H1 (cell line): ENCODE measurements around the gene LGALS4. TPM values are rescaled to one million over a fixed set of nuclear protein-coding genes. Genes with fewer than 3 reads are reported as not detected.

Experiments
- CTCF ChIA-PET: fragments of 300-600 bp; sonication (Branson Sonifier 250); formaldehyde crosslinking; loops from one replicate; lab custom pipeline; 2021; ENCODE audit not compliant: partially characterized antibody; lab: Charles Lee
- POLR2A ChIA-PET: fragments of 300-600 bp; sonication (Branson Sonifier 250); formaldehyde crosslinking; loops from one replicate; lab custom pipeline; 2021; ENCODE audit warnings: inconsistent platforms; ENCODE audit not compliant: partially characterized antibody; lab: Charles Lee
- DNase-seq, 2 experiments: peaks; one replicate each; pipeline versions ENCODE4 v3.0.0 to v3.0.0-alpha.2; 2010 to 2022; ENCODE audit warnings: low spot score in 2 of 2, low read depth in 1 of 2, mixed read lengths in 1 of 2
- FAIRE-seq: peaks from 2 replicates; lab custom pipeline; 2011; peaks lifted over from hg19 to GRCh38; lab: Jason Lieb, UNC
- H2AFZ ChIP-seq: 2 replicates; pipeline ENCODE4 v1.8.1; 2012; ENCODE audit warnings: low read length, inconsistent platforms
- H2AK5ac ChIP-seq: 2 replicates; pipeline ENCODE4 v1.6.1; 2013; ENCODE audit warnings: low read depth, low read length
- H2BK120ac ChIP-seq: replicated peaks from 2 replicates; pipeline ENCODE3; 2013; ENCODE audit warnings: low read depth, low read length, inconsistent platforms
- H2BK12ac ChIP-seq: 2 replicates; pipeline ENCODE4 v1.6.1; 2013; ENCODE audit warnings: low read depth, low read length
- H2BK15ac ChIP-seq: 2 replicates; pipeline ENCODE4 v1.6.1; 2013; ENCODE audit warnings: low read length
- H2BK20ac ChIP-seq: 2 replicates; pipeline ENCODE4 v1.6.1; 2013; ENCODE audit warnings: low read length
- H2BK5ac ChIP-seq: 2 replicates; pipeline ENCODE4 v1.6.1; 2013; ENCODE audit warnings: low read depth, low read length
- H3K14ac ChIP-seq: 2 replicates; pipeline ENCODE4 v1.6.1; 2013; ENCODE audit warnings: inconsistent platforms; ENCODE audit not compliant: insufficient read length
- H3K18ac ChIP-seq: 2 replicates; pipeline ENCODE4 v1.6.1; 2013; ENCODE audit warnings: low read length; ENCODE audit errors: extremely low read depth
- H3K23ac ChIP-seq: 2 replicates; pipeline ENCODE4 v1.6.1; 2013; ENCODE audit warnings: inconsistent platforms; ENCODE audit not compliant: insufficient read length
- H3K23me2 ChIP-seq: 2 replicates; pipeline ENCODE4 v1.6.1; 2013; ENCODE audit warnings: low read depth, low read length
- H3K27ac ChIP-seq: 2 replicates; pipeline ENCODE4 v1.6.1; 2011; ENCODE audit warnings: low read depth, low read length, inconsistent platforms
- H3K27me3 ChIP-seq, 4 experiments: replicated peaks in 1 of 4; 1 replicate in 1 of 4; 2 replicates in 3 of 4; pipeline versions ENCODE4 v1.6.1 to v1.8.1; 2011 to 2013; ENCODE audit warnings: low read length in 3 of 4, mild to moderate bottlenecking in 3 of 4, inconsistent platforms in 2 of 4, mixed read lengths in 2 of 4, moderate library complexity in 1 of 4; ENCODE audit not compliant: control insufficient read depth in 3 of 4, insufficient read depth in 3 of 4; ENCODE audit errors: extremely low read depth in 1 of 4
- H3K36me3 ChIP-seq, 4 experiments: 2 replicates each; pipeline versions ENCODE4 v1.6.1 to v1.8.1; 2011 to 2013; ENCODE audit warnings: mild to moderate bottlenecking in 4 of 4, low read length in 3 of 4, moderate library complexity in 2 of 4, control low read depth in 1 of 4, inconsistent platforms in 1 of 4; ENCODE audit not compliant: insufficient read depth in 4 of 4, control insufficient read depth in 2 of 4
- H3K4ac ChIP-seq: replicated peaks from 2 replicates; pipeline ENCODE3; 2013; ENCODE audit warnings: low read length, low read depth, mixed read lengths, inconsistent platforms; ENCODE audit not compliant: insufficient read length
- H3K4me1 ChIP-seq, 4 experiments: replicated peaks in 1 of 4; 1 replicate in 1 of 4; 2 replicates in 3 of 4; pipeline versions ENCODE4 v1.6.1 to v1.8.1; 2011 to 2013; ENCODE audit warnings: low read length in 3 of 4, inconsistent platforms in 2 of 4, mixed read lengths in 1 of 4; ENCODE audit not compliant: insufficient read depth in 4 of 4, control insufficient read depth in 3 of 4
- H3K4me2 ChIP-seq, 2 experiments: 2 replicates each; pipeline versions ENCODE4 v1.6.1 to v1.8.1; 2011 to 2013; ENCODE audit warnings: low read depth in 2 of 2, low read length in 2 of 2, control low read depth in 1 of 2, inconsistent platforms in 1 of 2, mild to moderate bottlenecking in 1 of 2; ENCODE audit not compliant: insufficient read depth in 1 of 2
- H3K4me3 ChIP-seq, 4 experiments: fragments of 200-600, 300-600 bp in 1 of 4; sonication (generic), shearing (Covaris generic), sonication (Bioruptor Twin) in 1 of 4; 2 replicates each; pipeline versions ENCODE4 v1.5.1 to v1.8.1; 2011 to 2016; ENCODE audit warnings: low read length in 4 of 4, low read depth in 3 of 4, control low read depth in 2 of 4, inconsistent platforms in 2 of 4, mild to moderate bottlenecking in 2 of 4, mixed read lengths in 1 of 4, moderate library complexity in 1 of 4; ENCODE audit not compliant: insufficient read depth in 2 of 4; ENCODE audit errors: extremely low read depth in 1 of 4
- H3K56ac ChIP-seq: replicated peaks from 2 replicates; pipeline ENCODE3; 2013; ENCODE audit warnings: low read depth, mild to moderate bottlenecking, mixed read lengths, low read length, inconsistent platforms; ENCODE audit not compliant: insufficient read length
- H3K79me1 ChIP-seq: 2 replicates; pipeline ENCODE4 v1.6.1; 2013; ENCODE audit warnings: low read depth, low read length, control low read depth
- H3K79me2 ChIP-seq, 2 experiments: 2 replicates each; pipeline versions ENCODE4 v1.6.1 to v1.8.1; 2012 to 2013; ENCODE audit warnings: low read length in 2 of 2, mild to moderate bottlenecking in 2 of 2, inconsistent platforms in 1 of 2; ENCODE audit not compliant: insufficient read depth in 2 of 2, control insufficient read depth in 1 of 2
- H3K9ac ChIP-seq, 4 experiments: replicated peaks in 1 of 4; 1 replicate in 1 of 4; 2 replicates in 3 of 4; pipeline versions ENCODE4 v1.6.1 to v1.8.1; 2011 to 2013; ENCODE audit warnings: low read depth in 3 of 4, low read length in 3 of 4, control low read depth in 2 of 4, mild to moderate bottlenecking in 2 of 4, moderate library complexity in 2 of 4, inconsistent platforms in 1 of 4; ENCODE audit errors: extremely low read depth in 1 of 4
- H3K9me3 ChIP-seq, 2 experiments: 2 replicates each; pipeline versions ENCODE4 v1.6.1 to v1.8.1; 2012 to 2013; ENCODE audit warnings: mild to moderate bottlenecking in 2 of 2, moderate library complexity in 2 of 2, control low read depth in 1 of 2, inconsistent platforms in 1 of 2, low read depth in 1 of 2, low read length in 1 of 2, mixed read lengths in 1 of 2; ENCODE audit not compliant: insufficient read depth in 2 of 2
- H4K20me1 ChIP-seq, 2 experiments: replicated peaks in 1 of 2; 2 replicates each; pipeline versions ENCODE3 to v1.8.1; 2011 to 2013; ENCODE audit warnings: inconsistent platforms in 2 of 2, low read length in 2 of 2, mild to moderate bottlenecking in 1 of 2; ENCODE audit not compliant: insufficient read depth in 2 of 2, control insufficient read depth in 1 of 2
- H4K5ac ChIP-seq: 2 replicates; pipeline ENCODE4 v1.6.1; 2013; ENCODE audit warnings: low read length, low read depth, mixed read lengths, inconsistent platforms; ENCODE audit not compliant: insufficient read length
- H4K8ac ChIP-seq: 2 replicates; pipeline ENCODE4 v1.8.0; 2013; ENCODE audit warnings: mild to moderate bottlenecking, moderate library complexity, low read length, inconsistent platforms; ENCODE audit not compliant: insufficient read depth; ENCODE audit errors: extremely low read depth
- H4K91ac ChIP-seq: replicated peaks from 2 replicates; pipeline ENCODE3; 2013; ENCODE audit warnings: low read length, mixed read lengths, inconsistent platforms; ENCODE audit not compliant: insufficient read length
- ASH2L ChIP-seq: fragments of 200-600, 300-600 bp; sonication (generic); IDR thresholded peaks from one replicate; pipeline ENCODE4 v1.7.1; 2017; ENCODE audit warnings: low read length
- CHD2 ChIP-seq: IDR thresholded peaks from 2 replicates; pipeline ENCODE4 v1.6.1; 2012; ENCODE audit warnings: low read length, improper control_type of control experiment
- CTBP2 ChIP-seq: IDR thresholded peaks from 2 replicates; pipeline ENCODE4 v1.7.0; 2011; ENCODE audit warnings: borderline replicate concordance, mild to moderate bottlenecking, moderate library complexity, mixed read lengths, low read length; ENCODE audit not compliant: insufficient read depth, insufficient read length
- JUND ChIP-seq: IDR thresholded peaks from 2 replicates; pipeline ENCODE4 v1.6.1; 2011; ENCODE audit warnings: mild to moderate bottlenecking, improper control_type of control experiment, low read length
- MAFK ChIP-seq: IDR thresholded peaks from 2 replicates; pipeline ENCODE4 v1.6.1; 2012; ENCODE audit warnings: low read depth, mild to moderate bottlenecking, improper control_type of control experiment, low read length
- MAX ChIP-seq: IDR thresholded peaks from 2 replicates; pipeline ENCODE4 v1.6.1; 2012; ENCODE audit warnings: inconsistent platforms
- NRF1 ChIP-seq: IDR thresholded peaks from 2 replicates; pipeline ENCODE4 v1.6.1; 2011; ENCODE audit warnings: mild to moderate bottlenecking, low read depth, low read length, improper control_type of control experiment
- POLR2A ChIP-seq, 2 experiments: IDR thresholded peaks; 1 replicate in 1 of 2; 2 replicates in 1 of 2; pipeline ENCODE4 v1.6.1; 2011; ENCODE audit warnings: low read depth in 2 of 2, low read length in 2 of 2, mild to moderate bottlenecking in 2 of 2; ENCODE audit errors: control extremely low read depth in 1 of 2
- RFX5 ChIP-seq: IDR thresholded peaks from 2 replicates; pipeline ENCODE4 v1.6.1; 2011; ENCODE audit warnings: low read depth, low read length, improper control_type of control experiment, borderline replicate concordance
- RXRA ChIP-seq: IDR thresholded peaks from 2 replicates; pipeline ENCODE4 v1.6.1; 2011; ENCODE audit warnings: low read depth, mild to moderate bottlenecking, low read length, moderate library complexity; ENCODE audit not compliant: insufficient read depth
- SIX5 ChIP-seq: IDR thresholded peaks from 2 replicates; pipeline ENCODE4 v1.6.1; 2011; ENCODE audit warnings: mild to moderate bottlenecking, low read depth, low read length
- SP1 ChIP-seq: IDR thresholded peaks from 2 replicates; pipeline ENCODE4 v1.6.1; 2011; ENCODE audit warnings: low read depth, low read length
- USF2 ChIP-seq: IDR thresholded peaks from 2 replicates; pipeline ENCODE4 v1.6.1; 2011; ENCODE audit warnings: low read length, improper control_type of control experiment
- WGBS, 2 experiments: shearing (Covaris generic) in 1 of 2; methylation state at CpG; one replicate each; pipeline versions ENCODE4 v1.1.6 to v1.1.7; 2013 to 2015; ENCODE audit warnings: low lambda C conversion rate in 2 of 2, mixed read lengths in 2 of 2, inconsistent platforms in 1 of 2, low coverage in 1 of 2, missing lambda C conversion rate in 1 of 2; ENCODE audit not compliant: insufficient replicate concordance in 2 of 2, insufficient coverage in 1 of 2, insufficient read length in 1 of 2; ENCODE audit errors: extremely low coverage in 1 of 2, missing lambda C conversion rate in 1 of 2; 5-methylcytosine and 5-hydroxymethylcytosine counted together
- polyA plus RNA-seq, 7 experiments: library from polyadenylated mRNA; depleted of rRNA in 3 of 7; stranded (reverse) in 5 of 7; unstranded in 2 of 7; fragments of >200 nt in 5 of 7; fragments of 200-250 nt in 2 of 7; gene quantifications; 1 replicate in 5 of 7; 2 replicates in 1 of 7; 4 replicates in 1 of 7; pipeline versions ENCODE4 v1.2.1 to v1.2.3, GENCODE V29; 2011 to 2013; ENCODE audit warnings: missing spikeins in 2 of 7, mixed read lengths in 2 of 7
- total RNA-seq: library from RNA; stranded (reverse); fragmentation: NEBNext Ultra II Directional; extraction: Animal tissue kit (Norgen Biotek cat#: 25700); gene quantifications from 2 replicates; pipeline ENCODE4 v1.2.1, GENCODE V29; 2021

Gene LGALS4
- total and polyA plus RNA-seq, 2 of the 8 experiments (the other 6 are each of a cell fraction or from before 2014, with no cell fraction given) = 0.32 to 0.37 TPM

GRCh38 chr19:38856813-38857212 lies 44.1 kb upstream of the LGALS4 start:
- WGBS, 2 experiments = 84% methylated on average over 3 of the region's 3 CpGs; no CpG with 5 or more reads in 1 of the 2 experiments
- Histone ChIP-seq H3K18ac (no peak overlapping the region), H3K27me3 (no peaks in the 10 kb centered on the region), H4K91ac (no peak overlapping the region), H2BK12ac (no peak overlapping the region), H2BK5ac (no peak overlapping the region), H2BK120ac (no peak overlapping the region), H2AK5ac (no peak overlapping the region), H3K4me1 (peaks cover 0 to 4% (median 0%) of the 10 kb centered on the region in 4 experiments; a peak in 2 of 7 replicates), H3K9ac (no peak overlapping the region), H4K20me1 (no peaks in the 10 kb centered on the region), H3K4me2 (no peak overlapping the region), H3K23ac (no peak overlapping the region), H4K5ac (no peak overlapping the region), H3K27ac (no peak overlapping the region), H3K79me2 (no peaks in the 10 kb centered on the region), H3K56ac (no peak overlapping the region), H2BK15ac (no peak overlapping the region), H3K14ac (no peak overlapping the region), H4K8ac (no peak overlapping the region), H2BK20ac (no peak overlapping the region), H3K23me2 (peaks cover 5% of the 10 kb centered on the region; the same call in 1 of the 2 replicates), H3K4me3 (no peak overlapping the region), H3K79me1 (no peaks in the 10 kb centered on the region), H3K9me3 (peaks cover 0 to 7% of the 10 kb centered on the region in 2 experiments; a peak in 1 of 4 replicates), H3K4ac (no peak overlapping the region), H2AFZ (no peak overlapping the region), H3K36me3 (no peaks in the 10 kb centered on the region)
- DNase-seq (no peak), FAIRE-seq (no peak)
- TF ChIP-seq RFX5 = no peak
- TF ChIP-seq JUND = no peak
- TF ChIP-seq USF2 = no peak
- no peak for TF ChIP-seq MAX
- TF ChIP-seq MAFK = no peak
- no peak for TF ChIP-seq SP1
- TF ChIP-seq ASH2L = no peak
- no peak for TF ChIP-seq CHD2
- no peak for TF ChIP-seq RXRA
- TF ChIP-seq POLR2A (IDR thresholded peaks at IDR 0.05; ENCODE audit: control extremely low read depth in 1 of 2, low read depth in 2 of 2, low read length in 2 of 2) = no peak
- TF ChIP-seq SIX5 = no peak
- TF ChIP-seq CTBP2 = no peak
- TF ChIP-seq NRF1 = no peak
- CTCF ChIA-PET = no interaction called here
- POLR2A ChIA-PET = interaction anchor here (0.6 to 1.7 kb wide), 3 partner anchors 10 to 80 kb away, joined by 3 to 5 read pairs (median 3); no protein-coding TSS in a partner anchor
